Neural cell (in vitro differentiated cells): ENCODE data around the gene UFD1. TPM values are rescaled to one million over a fixed set of nuclear protein-coding genes. Genes with fewer than 3 reads are reported as not detected.

ENCODE experiments used
- H2AFZ ChIP-seq: fragments of 200-600, 300-800 bp; sonication (generic), shearing (Covaris generic); 2 replicates; pipeline ENCODE4 v1.6.0; 2014; ENCODE audit warnings: low read depth, mild to moderate bottlenecking, antibody characterized with exemption, low read length, moderate library complexity
- H3F3A ChIP-seq: fragments of 200-600 bp; shearing (Covaris generic); 2 replicates; pipeline ENCODE4 v1.6.1; 2016; ENCODE audit warnings: mild to moderate bottlenecking, moderate library complexity, mixed read lengths, antibody characterized with exemption, low read length; ENCODE audit not compliant: insufficient read depth, poor library complexity, severe bottlenecking
- H3K27ac ChIP-seq: fragments of 200-600, 300-800 bp; sonication (generic), shearing (Covaris generic); 2 replicates; pipeline ENCODE4 v1.5.1; 2014; ENCODE audit warnings: mild to moderate bottlenecking, low read length, moderate library complexity
- H3K27me3 ChIP-seq: fragments of 300-800, 200-600 bp; sonication (generic), shearing (Covaris generic); 2 replicates; pipeline ENCODE4 v1.6.0; 2014; ENCODE audit warnings: mild to moderate bottlenecking, low read depth, low read length, moderate library complexity; ENCODE audit not compliant: insufficient read depth
- H3K36me3 ChIP-seq: fragments of 300-800, 200-600 bp; sonication (generic), shearing (Covaris generic); 2 replicates; pipeline ENCODE4 v1.5.1; 2014; ENCODE audit warnings: mild to moderate bottlenecking, antibody characterized with exemption, low read length, moderate library complexity; ENCODE audit not compliant: insufficient read depth
- H3K4me2 ChIP-seq: fragments of 300-800, 200-600 bp; sonication (generic), shearing (Covaris generic); 2 replicates; pipeline ENCODE4 v1.6.0; 2014; ENCODE audit warnings: mild to moderate bottlenecking, low read length
- H3K4me3 ChIP-seq: fragments of 300-800, 200-600 bp; sonication (generic), shearing (Covaris generic); 2 replicates; pipeline ENCODE4 v1.5.1; 2014; ENCODE audit warnings: mild to moderate bottlenecking, low read length, moderate library complexity
- H3K79me2 ChIP-seq: fragments of 200-600 bp; shearing (Covaris generic); replicated peaks from 2 replicates; pipeline ENCODE4 v1.6.0; 2014; ENCODE audit warnings: mild to moderate bottlenecking, low read length, moderate library complexity; ENCODE audit not compliant: insufficient read depth
- H3K9ac ChIP-seq: fragments of 300-800, 200-600 bp; sonication (generic), shearing (Covaris generic); 2 replicates; pipeline ENCODE4 v1.6.1; 2016; ENCODE audit warnings: mild to moderate bottlenecking, low read length, mixed read lengths
- H3K9me2 ChIP-seq: fragments of 200-600 bp; shearing (Covaris generic); 2 replicates; pipeline ENCODE4 v1.6.1; 2016; ENCODE audit warnings: mild to moderate bottlenecking, low read length, mixed read lengths; ENCODE audit not compliant: insufficient read depth
- H3K9me3 ChIP-seq: fragments of 200-600, 300-800 bp; sonication (generic), shearing (Covaris generic); 2 replicates; pipeline ENCODE4 v1.6.1; 2016; ENCODE audit warnings: mild to moderate bottlenecking, mixed run types, low read length, moderate library complexity, mixed read lengths
- H4K20me1 ChIP-seq: fragments of 200-600 bp; shearing (Covaris generic); 2 replicates; pipeline ENCODE4 v1.6.1; 2016; ENCODE audit warnings: mild to moderate bottlenecking, mixed run types; ENCODE audit not compliant: insufficient read depth
- CTCF ChIP-seq: fragments of 450-650 bp; IDR thresholded peaks from 2 replicates; pipeline ENCODE4 v1.5.1; 2014; ENCODE audit warnings: antibody characterized with exemption, mild to moderate bottlenecking, moderate library complexity; ENCODE audit not compliant: poor library complexity, severe bottlenecking
- EP300 ChIP-seq: fragments of 450-650 bp; conservative IDR thresholded peaks from 2 replicates; pipeline ENCODE4 v1.6.1; 2014; ENCODE audit warnings: antibody characterized with exemption, mild to moderate bottlenecking, moderate library complexity; ENCODE audit not compliant: poor library complexity, severe bottlenecking
- EZH2 ChIP-seq: fragments of 200-600, 300-800 bp; shearing (Covaris generic), sonication (generic); IDR thresholded peaks from 2 replicates; pipeline ENCODE4 v1.6.1; 2014; ENCODE audit warnings: antibody characterized with exemption, low read length, borderline replicate concordance, mild to moderate bottlenecking; ENCODE audit not compliant: insufficient read depth, poor library complexity, severe bottlenecking
- MXI1 ChIP-seq: fragments of 450-650 bp; conservative IDR thresholded peaks from 2 replicates; pipeline ENCODE4 v1.6.1; 2014; ENCODE audit warnings: antibody characterized with exemption, mild to moderate bottlenecking; ENCODE audit not compliant: poor library complexity, severe bottlenecking
- POLR2AphosphoS5 ChIP-seq: IDR thresholded peaks from 2 replicates; pipeline ENCODE4 v1.6.1; 2012
- RAD21 ChIP-seq: fragments of 450-650 bp; conservative IDR thresholded peaks from 2 replicates; pipeline ENCODE4 v1.6.1; 2014; ENCODE audit warnings: antibody characterized with exemption, mild to moderate bottlenecking, moderate library complexity
- REST ChIP-seq: IDR thresholded peaks from 2 replicates; pipeline ENCODE4 v1.6.1; 2012; ENCODE audit warnings: borderline replicate concordance
- SMC3 ChIP-seq: fragments of 450-650 bp; conservative IDR thresholded peaks from 2 replicates; pipeline ENCODE4 v1.6.1; 2014; ENCODE audit warnings: antibody characterized with exemption, mild to moderate bottlenecking, moderate library complexity; ENCODE audit not compliant: poor library complexity
- TAF1 ChIP-seq: IDR thresholded peaks from 2 replicates; pipeline ENCODE4 v1.6.1; 2012; ENCODE audit warnings: low read depth
- polyA plus RNA-seq: library from polyadenylated mRNA; depleted of rRNA; stranded (reverse); fragments of >200 nt; gene quantifications from 2 replicates; pipeline ENCODE4 v1.2.3, GENCODE V29; 2014

UFD1 gene
- polyA plus RNA-seq, 1 donor from 2014 or later = 56.9 TPM

DNA sequence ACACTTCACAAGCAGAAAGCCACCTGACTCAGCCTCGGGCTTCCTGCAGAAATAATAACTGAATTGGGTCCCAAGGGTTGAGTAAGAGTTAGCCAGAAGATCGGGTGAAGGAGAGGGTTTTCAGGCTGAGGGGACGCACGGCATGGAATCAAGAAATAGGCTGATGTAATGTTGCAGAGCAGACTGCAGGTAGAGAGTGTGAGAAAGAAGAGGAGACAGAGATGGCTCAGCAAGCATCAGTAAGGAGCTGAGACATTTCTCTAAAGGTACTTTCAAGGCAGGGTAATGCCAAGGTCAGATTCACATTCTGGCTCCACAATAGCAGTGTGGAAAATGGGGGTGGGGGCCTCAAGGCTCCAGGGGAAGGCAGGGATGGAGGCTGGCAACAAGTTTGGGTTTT lies 66.1 kb downstream of the UFD1 start:
- Histone ChIP-seq H3K36me3 (peaks cover 6% of the 10 kb centered on the region), H2AFZ (no peak overlapping the region), H3K79me2 (peaks cover 40% of the 10 kb centered on the region), H3K4me3 (no peak overlapping the region), H3F3A (no peaks in the 10 kb centered on the region), H3K27me3 (no peaks in the 10 kb centered on the region), H3K9ac (no peak overlapping the region), H3K9me2 (no peaks in the 10 kb centered on the region), H3K9me3 (no peaks in the 10 kb centered on the region), H4K20me1 (no peaks in the 10 kb centered on the region), H3K4me2 (no peak overlapping the region), H3K27ac (no peak overlapping the region)
- TF ChIP-seq RAD21 (no peak), SMC3 (no peak), EP300 (no peak), EZH2 (no peak), CTCF (no peak), POLR2AphosphoS5 (no peak), MXI1 (no peak), REST (no peak), TAF1 (no peak)

- no peaks in the 10 kb centered on the region for H4K20me1 ChIP-seq
- no peaks in the 10 kb centered on the region for H3K9me2 ChIP-seq
- no peak overlapping the region for H3K27ac ChIP-seq
- no peaks in the 10 kb centered on the region for H3K27me3 ChIP-seq
- peaks cover 36% of the 10 kb centered on the region for H3K79me2 ChIP-seq
- H3K9me3 ChIP-seq = no peaks in the 10 kb centered on the region
- no peak for TF ChIP-seq RAD21
- no peak for TF ChIP-seq CTCF
- no peak for TF ChIP-seq SMC3
- no peak for TF ChIP-seq MXI1
- no peak for TF ChIP-seq EP300
- no peak for TF ChIP-seq EZH2
- TF ChIP-seq REST = no peak
- TF ChIP-seq POLR2AphosphoS5 = no peak
- TF ChIP-seq TAF1 = no peak
- H3K4me3 ChIP-seq = no peak overlapping the region
- no peak overlapping the region for H2AFZ ChIP-seq
- no peak overlapping the region for H3K4me2 ChIP-seq
- no peak overlapping the region for H3K9ac ChIP-seq
- no peaks in the 10 kb centered on the region for H3F3A ChIP-seq
- peaks cover 6% of the 10 kb centered on the region for H3K36me3 ChIP-seq
Observed at GRCh38 chr22:19412478-19412877, 66.5 kb downstream of the UFD1 start.
